ENCODE data around the gene ADARB1.

The ADARB1 gene

DNA sequence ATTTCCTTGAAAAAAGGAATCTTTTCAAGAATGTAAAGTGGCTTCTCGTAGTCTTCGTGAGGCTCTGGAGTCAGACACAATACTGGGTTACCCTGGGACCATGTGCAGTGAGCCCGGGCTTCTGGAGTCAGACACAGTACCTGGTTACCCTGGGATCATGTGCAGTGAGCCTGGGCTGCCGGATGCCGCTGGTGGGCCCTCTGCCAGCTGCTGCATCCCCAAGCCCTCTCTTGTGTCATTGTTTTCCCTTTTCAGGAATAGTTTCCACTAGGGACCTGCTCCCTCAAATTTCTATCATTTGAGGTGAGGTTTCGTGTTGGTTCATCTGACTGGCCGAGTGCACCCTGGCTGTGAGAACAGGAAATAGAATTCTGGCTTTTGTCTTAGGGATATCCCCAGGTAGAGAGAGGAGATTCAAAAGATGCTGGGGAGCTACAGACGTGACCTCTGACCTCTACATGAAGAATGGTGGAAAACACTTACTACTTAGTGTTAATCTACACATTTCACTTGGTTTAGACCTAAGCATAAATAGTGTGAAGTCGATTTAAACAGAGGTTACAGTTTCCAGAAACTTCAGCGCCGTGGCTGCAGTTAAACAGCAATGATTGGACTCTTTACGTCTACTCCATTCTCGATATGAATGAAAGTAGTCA is 10.6 kb downstream of the ADARB1 start:
- TF ChIP-seq, protein P1, sequence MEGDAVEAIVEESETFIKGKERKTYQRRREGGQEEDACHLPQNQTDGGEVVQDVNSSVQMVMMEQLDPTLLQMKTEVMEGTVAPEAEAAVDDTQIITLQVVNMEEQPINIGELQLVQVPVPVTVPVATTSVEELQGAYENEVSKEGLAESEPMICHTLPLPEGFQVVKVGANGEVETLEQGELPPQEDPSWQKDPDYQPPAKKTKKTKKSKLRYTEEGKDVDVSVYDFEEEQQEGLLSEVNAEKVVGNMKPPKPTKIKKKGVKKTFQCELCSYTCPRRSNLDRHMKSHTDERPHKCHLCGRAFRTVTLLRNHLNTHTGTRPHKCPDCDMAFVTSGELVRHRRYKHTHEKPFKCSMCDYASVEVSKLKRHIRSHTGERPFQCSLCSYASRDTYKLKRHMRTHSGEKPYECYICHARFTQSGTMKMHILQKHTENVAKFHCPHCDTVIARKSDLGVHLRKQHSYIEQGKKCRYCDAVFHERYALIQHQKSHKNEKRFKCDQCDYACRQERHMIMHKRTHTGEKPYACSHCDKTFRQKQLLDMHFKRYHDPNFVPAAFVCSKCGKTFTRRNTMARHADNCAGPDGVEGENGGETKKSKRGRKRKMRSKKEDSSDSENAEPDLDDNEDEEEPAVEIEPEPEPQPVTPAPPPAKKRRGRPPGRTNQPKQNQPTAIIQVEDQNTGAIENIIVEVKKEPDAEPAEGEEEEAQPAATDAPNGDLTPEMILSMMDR (IDR thresholded peaks at IDR 0.05), result no peak
- H3K4me3 ChIP-seq, result no peak overlapping the region
- no peak for DNase-seq (ENCODE audit: low spot score)
- H3K27ac ChIP-seq, result peak overlapping the region in 1 of 2 donors; percentile 21

DNA sequence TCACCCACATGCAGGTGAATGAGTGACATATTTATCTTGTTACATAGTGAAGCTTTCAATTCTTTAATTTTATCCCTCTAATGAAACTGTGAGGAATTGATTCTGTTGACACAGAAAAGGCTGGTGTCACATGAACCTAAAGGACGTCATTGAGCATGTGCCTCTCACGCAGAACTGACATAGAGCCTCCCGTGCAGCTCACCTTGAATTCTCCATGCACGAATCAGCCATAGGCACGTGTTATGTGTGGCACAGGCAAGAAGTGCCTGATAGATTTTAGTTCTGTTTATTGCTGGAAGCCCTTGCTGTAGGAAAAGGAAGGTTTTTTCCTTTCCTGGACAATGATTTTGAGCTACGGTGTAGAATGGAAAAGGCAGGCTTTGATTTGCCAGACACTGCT is 11.3 kb downstream of the ADARB1 start:
- no peak overlapping the region for H3K4me3 ChIP-seq
- TF ChIP-seq, protein P1 (IDR thresholded peaks at IDR 0.05), result no peak
- DNase-seq (ENCODE audit: low spot score), result no peak
- no peak overlapping the region for H3K27ac ChIP-seq

DNA sequence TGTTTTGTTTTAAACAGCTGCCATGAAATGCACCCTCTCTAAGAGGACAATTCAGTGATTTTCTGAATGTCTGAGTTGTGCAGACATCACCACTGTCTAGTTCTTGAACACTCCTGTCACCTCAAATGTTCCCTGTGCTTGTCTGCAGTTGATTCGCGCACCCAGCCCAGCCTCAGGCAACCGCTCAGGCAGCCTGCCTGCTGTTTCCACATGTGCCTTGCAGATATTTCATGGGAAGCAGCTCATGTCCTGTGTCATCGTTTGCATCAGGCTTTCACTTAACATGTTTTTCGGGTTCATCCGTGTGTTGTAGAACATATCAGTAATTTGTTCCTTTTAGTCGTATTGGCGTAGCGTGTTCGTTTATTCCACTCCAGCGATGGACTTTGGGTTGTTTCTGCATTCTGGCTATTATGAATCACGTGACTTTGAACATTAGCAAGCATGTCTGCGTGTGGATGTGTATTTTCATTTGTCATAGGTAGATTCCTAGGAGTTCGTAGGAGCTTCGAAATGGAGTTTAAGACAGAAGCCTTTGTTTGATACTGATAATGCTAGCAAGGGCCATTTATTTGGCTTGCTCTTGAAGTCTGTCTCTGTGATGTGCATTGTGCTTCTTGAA is 12.1 kb downstream of the ADARB1 start:
- Histone ChIP-seq H3K27ac (no peak overlapping the region), H3K4me3 (no peak overlapping the region)
- TF ChIP-seq, protein P1 (IDR thresholded peaks at IDR 0.05), result no peak
- DNase-seq (ENCODE audit: low spot score), result peak; percentile 24

DNA sequence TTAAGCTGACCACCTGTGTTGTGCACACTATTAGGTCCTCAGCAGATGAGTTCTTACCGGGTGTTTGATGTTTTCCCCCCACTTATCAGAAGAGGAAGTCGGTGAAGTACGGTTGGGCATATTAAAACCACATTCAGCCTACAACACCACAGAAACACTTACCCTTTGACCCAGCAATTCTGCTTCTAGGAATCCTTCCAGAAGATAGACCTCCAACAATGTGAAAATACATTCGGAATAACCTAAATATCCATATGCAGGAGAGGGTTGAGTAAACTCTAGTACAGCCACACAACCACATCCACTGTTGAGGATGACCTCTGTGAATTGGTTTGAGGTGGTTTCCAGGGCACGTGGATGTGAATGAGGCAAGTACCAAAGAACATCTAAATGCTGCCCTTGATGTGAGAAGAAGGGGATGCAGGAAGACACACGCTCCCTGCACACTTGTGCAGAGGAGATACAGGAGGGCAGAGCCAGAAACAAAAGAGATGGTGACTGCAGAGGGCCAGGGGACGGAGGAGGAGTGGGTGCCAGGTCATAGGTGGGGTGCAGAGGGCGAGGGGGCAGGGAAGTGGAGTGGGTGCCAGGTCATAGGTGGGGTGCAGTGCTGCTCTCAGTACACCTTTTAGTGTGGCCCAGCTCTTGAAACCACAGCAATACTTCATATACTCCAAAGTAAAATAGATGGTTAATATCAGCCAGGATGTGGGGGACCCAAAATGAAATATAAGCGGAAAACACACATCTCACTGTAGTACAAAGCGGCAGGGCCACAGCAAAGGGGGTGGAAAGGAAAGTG is 12.8 kb downstream of the ADARB1 start:
- Histone ChIP-seq H3K27ac (no peak overlapping the region), H3K4me3 (no peak overlapping the region)
- peak; percentile 24 for DNase-seq (ENCODE audit: low spot score)
- TF ChIP-seq, protein P1 (IDR thresholded peaks at IDR 0.05), result no peak

DNA sequence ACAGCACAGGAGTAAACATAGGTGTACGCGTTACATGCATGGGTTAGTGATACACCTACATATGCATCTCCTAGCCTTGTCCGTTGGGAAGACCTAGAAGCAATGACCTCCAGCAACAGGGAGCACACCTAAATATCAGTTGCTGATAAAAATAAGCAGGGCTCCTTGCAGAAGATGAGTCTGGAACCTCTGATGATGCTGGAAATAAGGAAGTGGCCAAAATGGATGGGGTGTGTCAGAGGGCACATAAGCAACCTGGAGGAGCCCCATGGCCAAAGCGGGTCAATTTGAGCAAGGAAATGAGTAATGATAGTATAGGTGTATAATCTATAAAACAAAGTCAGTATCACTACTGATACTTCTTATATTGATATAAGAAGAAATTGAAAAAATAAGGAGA is 13.7 kb downstream of the ADARB1 start:
- TF ChIP-seq, protein P1 (IDR thresholded peaks at IDR 0.05), result no peak
- DNase-seq (ENCODE audit: low spot score), result peak; percentile 24
- Histone ChIP-seq H3K4me3 (no peak overlapping the region), H3K27ac (no peak overlapping the region)

DNA sequence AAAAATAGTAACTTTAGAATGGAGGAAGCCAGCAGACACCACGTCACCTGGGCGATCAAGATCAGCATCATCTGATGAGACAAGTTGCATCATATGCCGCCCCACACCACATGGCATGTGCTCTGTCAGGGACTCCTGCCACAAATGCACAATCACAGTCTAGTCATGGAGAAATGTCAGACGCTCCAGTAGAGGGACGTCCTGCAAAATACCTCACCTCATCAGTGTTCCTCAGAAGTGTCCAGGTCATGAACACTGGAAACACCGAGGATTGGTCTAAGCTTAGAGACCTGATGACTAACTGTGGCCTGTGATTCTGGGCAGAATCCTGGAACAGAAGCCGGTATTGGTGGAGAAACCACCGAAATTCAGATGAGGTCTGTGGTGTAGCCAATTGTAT is 14.3 kb downstream of the ADARB1 start:
- H3K4me3 ChIP-seq, result no peak overlapping the region
- DNase-seq (ENCODE audit: low spot score), result no peak
- no peak overlapping the region for H3K27ac ChIP-seq
- TF ChIP-seq, protein P1 (IDR thresholded peaks at IDR 0.05), result no peak
